ENCODE measurements around the gene PLCH1. TPM values are rescaled to one million over a fixed set of nuclear protein-coding genes. Genes with fewer than 3 reads are reported as not detected.

PLCH1 gene
- total and polyA plus RNA-seq, 4 donors: 0.03 to 1.0 (median 0.22) TPM

- Histone ChIP-seq H3K27me3 (ENCODE audit: control insufficient read depth in 4 of 4, insufficient read depth in 4 of 4, low read length in 3 of 4) (no peaks in the 10 kb centered on the region), H3K9ac (ENCODE audit: low read depth in 1 of 2, low read length in 2 of 2) (no peak overlapping the region), H3K9me3 (ENCODE audit: control insufficient read depth in 4 of 4, low read length in 3 of 4) (peaks cover 7 to 28% (median 16%) of the 10 kb centered on the region in 4 donors), H3K27ac (ENCODE audit: low read depth in 1 of 2, low read length in 2 of 2) (no peak overlapping the region), H3K4me1 (ENCODE audit: control insufficient read depth in 4 of 4, insufficient read depth in 4 of 4, low read length in 3 of 4) (no peaks in the 10 kb centered on the region), H3K4me3 (ENCODE audit: low read depth in 1 of 3, low read length in 3 of 3) (no peak overlapping the region), H3K36me3 (ENCODE audit: control insufficient read depth in 4 of 4, insufficient read depth in 3 of 4, low read depth in 1 of 4, low read length in 3 of 4) (no peaks in the 10 kb centered on the region)
- no peak for DNase-seq (ENCODE audit: low spot score)
- TF ChIP-seq ZBTB33 (IDR thresholded peaks at IDR 0.05) (no peak), GABPA (IDR thresholded peaks at IDR 0.05 in 1 of 2, conservative IDR thresholded peaks at IDR 0.05 in 1 of 2) (no peak)
Measured at GRCh38 chr3:155424323-155424710, 320.6 kb downstream of the PLCH1 start.

- Histone ChIP-seq H3K9me3 (ENCODE audit: control insufficient read depth in 4 of 4, low read length in 3 of 4) (peaks cover 5 to 22% (median 10%) of the 10 kb centered on the region in 4 donors), H3K27ac (ENCODE audit: low read depth in 1 of 2, low read length in 2 of 2) (no peak overlapping the region), H3K9ac (ENCODE audit: low read depth in 1 of 2, low read length in 2 of 2) (no peak overlapping the region), H3K4me3 (ENCODE audit: low read depth in 1 of 3, low read length in 3 of 3) (no peak overlapping the region), H3K27me3 (ENCODE audit: control insufficient read depth in 4 of 4, insufficient read depth in 4 of 4, low read length in 3 of 4) (no peaks in the 10 kb centered on the region), H3K4me1 (ENCODE audit: control insufficient read depth in 4 of 4, insufficient read depth in 4 of 4, low read length in 3 of 4) (no peaks in the 10 kb centered on the region), H3K36me3 (ENCODE audit: control insufficient read depth in 4 of 4, insufficient read depth in 3 of 4, low read depth in 1 of 4, low read length in 3 of 4) (no peaks in the 10 kb centered on the region)
- WGBS: 70% methylated on average over 6 of the region's 6 CpGs
- TF ChIP-seq JUND (IDR thresholded peaks at IDR 0.05) (no peak), HNF4G (IDR thresholded peaks at IDR 0.05) (no peak), TAF1 (conservative IDR thresholded peaks at IDR 0.05) (no peak)
- no peak for DNase-seq (ENCODE audit: low spot score)
Measured at GRCh38 chr3:155423526-155424322, 321.1 kb downstream of the PLCH1 start.

- no peak for DNase-seq (ENCODE audit: low spot score)
- Histone ChIP-seq H3K4me1 (ENCODE audit: control insufficient read depth in 4 of 4, insufficient read depth in 4 of 4, low read length in 3 of 4) (no peaks in the 10 kb centered on the region), H3K9me3 (ENCODE audit: control insufficient read depth in 4 of 4, low read length in 3 of 4) (no peaks in the 10 kb centered on the region), H3K36me3 (ENCODE audit: control insufficient read depth in 4 of 4, insufficient read depth in 3 of 4, low read depth in 1 of 4, low read length in 3 of 4) (no peaks in the 10 kb centered on the region), H3K4me3 (ENCODE audit: low read depth in 1 of 3, low read length in 3 of 3) (no peak overlapping the region), H3K27me3 (ENCODE audit: control insufficient read depth in 4 of 4, insufficient read depth in 4 of 4, low read length in 3 of 4) (no peaks in the 10 kb centered on the region), H3K9ac (ENCODE audit: low read depth in 1 of 2, low read length in 2 of 2) (no peak overlapping the region), H3K27ac (ENCODE audit: low read depth in 1 of 2, low read length in 2 of 2) (no peak overlapping the region)
- WGBS: 89% methylated on average over 1 of the region's 1 CpG
- no peak for TF ChIP-seq EGR1 (IDR thresholded peaks at IDR 0.05; ENCODE audit: low read depth in 2 of 2)
- TF ChIP-seq RXRA (IDR thresholded peaks at IDR 0.05): no peak
- no peak for TF ChIP-seq FOXA2 (IDR thresholded peaks at IDR 0.05)
- TF ChIP-seq ATF3 (IDR thresholded peaks at IDR 0.05): no peak
Measured at GRCh38 chr3:155420881-155421486, 323.9 kb downstream of the PLCH1 start.

- H3K4me1 ChIP-seq (ENCODE audit: control insufficient read depth in 4 of 4, insufficient read depth in 4 of 4, low read length in 3 of 4): no peaks in the 10 kb centered on the region
- no peaks in the 10 kb centered on the region for H3K9me3 ChIP-seq (ENCODE audit: control insufficient read depth in 4 of 4, low read length in 3 of 4)
- no peak overlapping the region for H3K4me3 ChIP-seq (ENCODE audit: low read depth in 1 of 3, low read length in 3 of 3)
- H3K36me3 ChIP-seq (ENCODE audit: control insufficient read depth in 4 of 4, insufficient read depth in 3 of 4, low read depth in 1 of 4, low read length in 3 of 4): no peaks in the 10 kb centered on the region
- TF ChIP-seq GABPA (IDR thresholded peaks at IDR 0.05 in 1 of 2, conservative IDR thresholded peaks at IDR 0.05 in 1 of 2) (no peak), HNF4A (conservative IDR thresholded peaks at IDR 0.05) (no peak), RAD21 (IDR thresholded peaks at IDR 0.05) (no peak), YY1 (IDR thresholded peaks at IDR 0.05) (no peak), EGR1 (IDR thresholded peaks at IDR 0.05; ENCODE audit: low read depth in 2 of 2) (no peak), JUND (IDR thresholded peaks at IDR 0.05) (no peak), ZBTB33 (IDR thresholded peaks at IDR 0.05) (no peak), RXRA (IDR thresholded peaks at IDR 0.05) (no peak)
- H3K9ac ChIP-seq (ENCODE audit: low read depth in 1 of 2, low read length in 2 of 2): no peak overlapping the region
- H3K27ac ChIP-seq (ENCODE audit: low read depth in 1 of 2, low read length in 2 of 2): no peak overlapping the region
- 92% methylated on average over 4 of the region's 4 CpGs for WGBS
- no peaks in the 10 kb centered on the region for H3K27me3 ChIP-seq (ENCODE audit: control insufficient read depth in 4 of 4, insufficient read depth in 4 of 4, low read length in 3 of 4)
- DNase-seq (ENCODE audit: low spot score): no peak
Measured at GRCh38 chr3:155420406-155420805, 324.5 kb downstream of the PLCH1 start.
